ENCODE data around the gene EXOSC2.
A peak's percentile ranks its signal among the peaks of the same experiment; 100 is the strongest.
"Not testable (repeated sequence)": the region's sequence is repeated elsewhere in the genome, so short reads cannot be mapped to it uniquely, and the experiment has no call there.

Gene EXOSC2

DNA sequence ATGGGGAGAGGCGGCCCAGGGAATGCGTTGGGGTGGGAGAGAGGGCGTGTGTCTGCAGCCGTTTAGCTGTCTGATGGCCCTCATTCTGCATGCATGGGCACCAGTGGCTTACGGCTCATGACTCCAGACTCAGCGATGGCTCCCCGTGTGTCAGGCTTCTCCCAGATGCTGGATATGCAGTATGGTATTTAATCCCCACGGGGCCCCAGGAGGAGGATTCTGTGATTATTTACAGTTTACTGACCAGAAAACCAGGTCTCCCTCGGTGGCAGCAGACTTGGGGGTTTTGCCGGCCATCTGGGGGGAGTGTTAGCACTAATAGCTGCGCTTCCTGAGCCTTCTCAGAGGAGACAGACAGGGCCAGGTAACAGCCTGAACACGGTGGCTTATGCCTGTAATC, 24.9 kb upstream of the EXOSC2 start:
- DNase-seq: no peak

DNA sequence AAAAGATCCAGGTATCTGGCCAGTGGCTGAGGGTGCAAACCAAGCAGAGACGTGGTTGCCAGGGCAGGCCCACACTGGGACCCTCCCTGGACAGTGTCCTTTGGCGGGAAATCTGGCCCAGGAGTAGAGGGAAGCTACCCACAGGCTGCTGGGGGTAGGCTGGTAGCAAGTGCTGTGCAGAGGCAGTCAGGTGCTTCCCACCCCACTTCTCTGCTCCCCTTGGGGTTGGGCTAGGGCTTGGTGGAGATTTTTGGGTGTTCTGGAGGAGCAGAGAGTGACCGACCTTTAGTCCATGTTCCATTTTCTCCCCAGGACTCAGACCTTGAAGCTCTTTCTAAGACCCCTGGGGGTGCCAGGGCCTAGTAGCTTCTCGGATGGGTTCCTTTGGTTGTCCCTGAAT, 23.6 kb upstream of the EXOSC2 start:
- no peak for DNase-seq

DNA sequence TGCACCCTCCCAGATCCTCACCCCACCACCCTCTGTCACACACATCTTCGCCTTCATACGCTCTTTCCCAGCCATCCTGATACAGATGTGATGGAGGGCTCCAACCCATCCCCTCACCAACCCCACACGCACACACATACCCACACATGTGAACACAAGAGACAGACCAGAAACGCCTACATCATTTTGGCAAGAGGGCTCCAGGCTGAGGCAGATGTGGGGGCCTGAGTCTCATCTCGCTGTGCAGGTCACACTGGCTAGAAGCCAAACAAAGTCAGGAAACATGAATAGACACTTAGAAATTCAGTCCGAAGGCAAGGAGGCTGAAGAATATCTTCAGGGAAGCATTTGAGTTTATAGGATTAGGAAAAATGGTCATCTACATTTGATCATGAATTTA, 22.9 kb upstream of the EXOSC2 start:
- DNase-seq: no peak

DNA sequence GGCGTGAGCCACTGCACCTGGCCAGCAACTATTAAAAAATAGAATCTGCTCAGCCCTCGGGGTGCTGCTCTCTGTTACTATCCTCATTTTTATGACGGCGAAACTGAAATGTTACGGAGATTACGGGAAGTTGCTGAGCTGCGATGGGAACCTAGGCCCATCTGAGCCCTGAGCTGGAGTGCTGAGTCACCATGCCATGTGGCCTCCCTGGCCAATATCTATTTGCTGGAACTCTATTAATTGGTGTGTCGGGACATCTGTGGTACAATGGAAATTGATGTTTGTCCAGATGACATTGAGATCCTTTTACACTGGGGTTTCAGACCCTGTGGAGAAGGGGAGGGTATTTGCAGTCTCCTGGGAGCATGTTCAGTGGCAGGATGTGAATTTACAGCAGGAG, 21.1 kb upstream of the EXOSC2 start:
- no peak for DNase-seq

DNA sequence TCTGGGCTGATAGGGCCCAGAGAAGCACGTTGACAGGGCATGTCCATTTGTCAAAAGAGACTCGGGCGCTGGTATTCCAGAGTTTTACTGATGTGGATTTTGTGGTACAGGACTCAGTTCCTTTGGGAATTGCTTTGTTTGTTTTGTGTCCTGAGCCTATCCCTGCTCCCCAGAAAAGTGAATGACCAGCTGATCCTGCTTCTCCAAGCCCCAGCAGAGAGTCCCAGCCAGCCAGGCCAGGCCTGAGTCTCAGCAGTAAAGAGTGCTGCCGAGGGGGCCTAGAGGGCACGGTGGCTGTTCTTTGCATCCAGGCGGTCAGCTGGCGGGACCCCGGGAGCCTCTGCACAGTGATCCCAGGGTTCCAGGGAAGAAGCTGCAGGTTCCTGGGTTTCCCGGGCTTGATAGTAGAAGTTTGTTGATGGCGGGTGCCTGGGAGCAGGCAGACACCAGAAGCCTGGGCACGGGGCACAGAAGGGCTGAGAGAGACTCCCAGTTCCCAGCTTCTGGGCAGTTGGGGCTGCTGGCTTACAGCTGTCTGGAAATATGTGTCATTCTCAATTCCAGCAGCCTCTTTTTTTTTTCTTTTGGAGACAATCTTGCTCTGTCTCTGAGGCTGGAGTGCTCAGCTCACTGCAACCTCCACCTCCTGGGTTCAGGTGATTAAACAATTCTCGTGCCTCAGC, 20.5 kb upstream of the EXOSC2 start:
- DNase-seq: no peak

DNA sequence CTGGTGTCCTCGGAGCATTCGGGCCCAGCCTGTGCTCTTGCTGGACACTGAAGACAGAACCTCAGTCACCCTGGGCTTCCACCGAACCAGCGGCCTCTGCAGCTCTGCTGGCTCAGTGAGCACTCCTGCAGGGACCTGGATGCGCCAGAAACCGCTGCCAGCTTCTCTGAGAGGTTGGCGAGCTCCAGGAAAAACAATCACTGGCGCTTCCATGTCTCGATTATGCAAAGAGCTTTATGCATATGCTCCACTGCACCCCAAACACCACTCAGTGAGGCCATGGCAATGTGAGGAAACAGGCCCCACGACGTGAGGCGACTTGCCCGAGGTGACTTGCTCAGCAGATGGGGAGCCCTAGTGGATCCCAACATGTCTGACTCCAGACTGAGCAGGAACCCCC, 18.2 kb upstream of the EXOSC2 start:
- no peak for DNase-seq

DNA sequence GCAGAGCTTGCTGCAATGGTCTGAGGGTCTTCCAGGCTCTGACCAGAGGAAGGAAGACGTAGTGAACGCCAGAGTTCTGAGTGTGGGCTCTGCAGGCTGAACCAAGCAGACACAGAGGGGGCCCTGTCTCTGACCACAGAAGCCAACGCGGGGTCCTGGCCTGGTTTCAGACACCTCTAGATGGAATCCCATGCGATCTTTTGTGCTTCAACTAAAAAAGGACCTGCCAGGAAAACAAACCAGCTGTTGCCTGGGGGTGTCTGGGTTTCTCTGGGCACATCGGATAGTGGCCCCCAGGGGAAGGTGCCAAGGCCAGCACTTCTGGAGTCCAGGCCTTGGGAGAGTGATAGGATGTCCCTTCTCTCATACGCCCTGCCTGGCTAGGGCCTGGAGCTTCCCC, 16.3 kb upstream of the EXOSC2 start:
- no peak for DNase-seq

DNA sequence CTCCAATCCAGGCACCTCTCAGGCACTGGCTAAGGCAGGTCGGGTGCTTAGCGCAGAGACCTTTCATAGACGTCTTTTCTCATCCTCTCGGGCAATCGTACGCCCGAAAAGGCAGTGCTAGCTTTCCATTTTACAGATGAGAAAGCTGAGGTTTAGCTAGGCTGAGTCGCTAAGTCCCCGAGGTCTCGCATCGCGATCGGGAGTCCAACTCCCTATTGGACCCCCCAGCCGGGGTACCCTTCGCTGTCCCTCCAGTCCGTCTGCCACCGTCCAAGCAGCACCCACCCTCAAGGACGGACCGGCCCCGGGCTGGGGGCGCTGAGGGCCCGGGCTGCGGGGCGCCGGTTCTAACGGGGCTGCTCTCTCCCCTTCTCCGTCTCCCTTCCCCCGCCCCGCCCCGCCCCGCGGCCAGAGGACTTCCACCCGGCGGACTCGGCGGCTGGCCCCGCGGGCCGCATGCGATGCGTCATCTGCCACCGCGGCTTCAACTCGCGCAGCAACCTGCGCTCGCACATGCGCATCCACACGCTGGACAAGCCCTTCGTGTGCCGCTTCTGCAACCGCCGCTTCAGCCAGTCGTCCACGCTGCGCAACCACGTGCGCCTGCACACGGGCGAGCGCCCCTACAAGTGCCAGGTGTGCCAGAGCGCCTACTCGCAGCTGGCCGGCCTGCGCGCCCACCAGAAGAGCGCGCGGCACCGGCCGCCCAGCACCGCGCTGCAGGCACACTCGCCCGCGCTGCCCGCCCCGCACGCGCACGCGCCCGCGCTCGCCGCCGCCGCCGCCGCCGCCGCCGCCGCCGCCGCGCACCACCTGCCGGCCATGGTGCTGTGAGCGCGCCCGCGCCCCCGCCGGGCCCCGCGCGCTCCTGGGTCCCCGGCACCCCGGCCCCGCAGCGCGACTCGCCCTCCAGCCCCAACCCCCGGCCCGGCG, 12.5 kb upstream of the EXOSC2 start:
- peak; percentile 58 to 75 for DNase-seq

DNA sequence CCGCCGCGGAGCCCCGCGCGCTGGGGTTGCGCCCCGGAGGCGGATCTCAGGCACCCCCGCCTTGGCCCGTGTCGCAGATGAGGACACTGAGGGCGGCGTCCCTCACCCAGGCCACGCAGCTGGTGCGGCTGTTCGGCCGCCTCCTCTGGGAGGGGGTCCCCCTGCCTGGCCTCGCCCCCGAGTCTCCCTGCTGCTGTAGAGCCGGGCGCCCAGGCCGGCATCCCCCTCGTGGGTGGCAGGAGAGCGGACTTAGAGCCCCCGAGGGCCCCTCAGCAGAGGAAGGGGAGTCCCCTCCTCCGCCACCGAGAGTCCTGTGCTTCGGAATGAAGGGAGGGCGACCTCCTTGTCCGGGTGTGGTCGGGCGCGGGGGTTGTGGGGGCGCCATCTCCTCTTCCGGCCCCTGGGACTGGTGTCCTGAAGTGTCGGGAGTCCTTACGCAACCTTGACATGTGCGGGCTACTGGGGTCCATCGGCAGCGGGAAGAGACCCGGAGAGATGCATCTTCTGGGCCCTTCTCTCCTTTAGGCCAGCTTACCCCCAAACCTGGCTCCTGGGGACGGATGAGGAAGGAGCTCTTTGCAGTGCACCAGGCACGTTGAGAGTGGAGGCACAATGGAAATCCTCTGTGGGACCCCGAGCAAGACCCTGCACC, 11.7 kb upstream of the EXOSC2 start:
- peak in 1 of 2 donors; percentile 14 for DNase-seq

DNA sequence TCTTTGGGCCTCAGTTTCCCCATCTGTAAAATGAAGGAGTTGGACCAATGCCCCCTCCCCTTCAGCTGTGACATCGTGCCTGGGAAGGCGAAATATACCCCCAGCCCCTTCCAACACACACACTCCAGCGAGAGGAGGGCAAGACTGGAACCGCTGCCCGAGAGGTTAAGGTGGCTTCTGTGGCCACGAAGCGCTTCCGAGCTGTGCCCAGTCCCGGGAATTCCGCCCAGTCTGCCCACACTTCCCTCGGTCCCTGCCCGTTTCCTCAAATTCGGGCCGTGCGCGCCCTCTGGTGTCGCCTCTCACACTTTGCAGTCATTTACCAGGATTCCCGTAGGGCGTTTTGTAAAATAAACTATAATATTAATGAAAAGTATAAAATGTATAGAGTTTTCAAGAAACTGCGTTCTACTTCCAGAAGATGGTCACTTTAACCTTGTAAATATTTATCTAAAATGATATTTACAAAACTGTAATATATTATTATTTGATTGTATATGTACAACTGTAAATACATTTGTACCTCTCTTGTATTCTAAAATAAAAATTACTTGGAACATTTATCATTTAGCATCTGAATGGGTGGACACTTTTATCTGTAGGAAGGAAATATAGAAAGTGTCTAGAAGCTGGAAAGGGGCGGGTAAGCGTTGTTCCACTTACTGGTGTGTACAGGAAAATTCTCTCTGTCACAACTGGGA, 11.0 kb upstream of the EXOSC2 start:
- DNase-seq: peak; percentile 55 to 57

DNA sequence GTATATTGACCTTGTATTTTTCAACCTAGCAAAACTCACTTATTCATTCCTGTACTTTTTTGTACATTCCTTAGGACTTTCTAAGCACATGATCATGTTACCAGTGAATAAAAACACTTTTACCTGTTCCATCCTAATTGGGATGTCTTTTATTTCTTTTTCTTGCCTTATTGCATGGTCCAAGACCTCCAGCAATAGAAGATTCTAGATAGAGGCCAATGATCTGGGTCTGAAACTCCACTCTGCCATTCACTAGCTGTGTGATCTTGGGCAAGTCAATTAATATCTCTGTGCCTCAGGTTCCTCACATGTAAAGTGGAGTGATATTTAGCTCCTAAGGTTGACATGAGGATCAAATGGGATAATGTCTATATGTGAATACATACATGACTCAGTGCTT, 8.5 kb upstream of the EXOSC2 start:
- DNase-seq: no peak

DNA sequence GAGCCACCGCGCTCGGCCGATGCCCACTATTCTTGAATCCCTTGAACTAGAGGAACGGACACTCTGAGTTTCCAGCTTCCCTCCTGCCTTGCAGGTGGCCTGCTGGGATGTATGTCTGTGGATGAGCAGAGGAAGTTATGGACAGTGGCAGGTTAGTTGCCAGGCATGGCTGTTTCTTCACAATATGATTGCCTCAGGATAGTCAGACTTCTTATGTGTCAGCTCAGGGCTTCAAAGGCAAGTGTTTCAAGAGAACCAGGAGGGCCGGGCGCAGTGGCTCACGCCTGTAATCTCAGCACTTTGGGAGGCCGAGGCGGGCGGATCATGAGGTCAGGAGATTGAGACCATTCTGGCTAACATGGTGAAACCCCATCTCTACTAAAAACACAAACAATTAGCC, 7.6 kb upstream of the EXOSC2 start:
- DNase-seq: not testable (repeated sequence)

DNA sequence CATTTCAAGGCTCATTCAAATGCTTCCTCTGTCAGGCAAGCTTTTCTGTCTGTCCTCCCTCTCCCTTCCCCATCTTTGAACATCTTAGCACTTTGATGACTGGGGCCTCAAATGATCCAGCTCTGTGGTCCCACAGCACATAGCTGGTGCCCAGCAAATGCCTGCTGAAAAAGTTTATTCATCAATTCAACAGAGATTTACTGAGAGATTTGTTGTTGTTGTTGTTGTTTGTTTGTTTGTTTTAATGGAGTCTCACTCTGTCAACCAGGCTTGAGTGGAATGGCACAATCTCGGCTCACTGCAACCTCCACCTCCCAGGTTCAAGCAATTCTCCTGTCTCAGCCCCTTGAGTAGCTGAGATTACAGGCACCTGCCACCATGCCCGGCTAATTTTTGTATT, 6.0 kb upstream of the EXOSC2 start:
- DNase-seq: no peak

DNA sequence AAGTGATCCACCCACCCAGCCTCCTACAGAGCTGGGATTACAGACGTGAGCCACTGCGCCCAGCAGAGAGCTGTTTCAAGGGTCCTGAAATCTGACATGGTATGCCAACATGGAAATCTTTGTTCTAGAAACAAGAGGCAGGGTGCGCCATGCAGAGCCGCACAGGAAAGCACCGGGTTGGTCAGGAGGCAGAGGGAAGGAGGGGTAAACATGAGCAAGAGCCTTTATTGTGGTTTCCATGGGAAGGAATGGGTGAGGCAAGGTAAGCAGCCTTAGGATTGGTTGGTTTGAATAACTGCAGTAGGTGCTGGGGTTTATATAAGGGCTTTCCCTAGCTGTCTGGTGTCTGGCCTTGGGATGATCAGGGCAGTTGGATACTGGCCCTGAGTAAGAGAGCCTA, 5.5 kb upstream of the EXOSC2 start:
- DNase-seq: peak in 1 of 2 donors; percentile 46

DNA sequence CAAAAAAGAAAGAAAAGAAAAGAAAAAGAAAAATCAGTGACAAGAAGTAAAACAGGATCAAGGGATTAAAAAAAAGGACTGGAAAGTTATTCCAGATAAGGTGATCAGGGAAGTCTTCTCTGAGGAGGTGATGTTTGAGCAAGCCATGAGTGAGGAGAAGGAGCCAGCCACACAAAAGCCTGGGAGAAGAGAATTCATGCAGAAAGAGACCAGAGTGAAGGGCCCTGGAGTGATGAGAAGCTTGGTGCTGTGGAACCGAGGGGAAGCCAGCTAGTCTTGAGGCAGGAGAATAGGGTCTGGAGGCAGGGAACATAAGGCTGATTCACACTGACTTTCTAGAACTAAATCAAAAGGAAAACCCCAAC, 4.0 kb upstream of the EXOSC2 start:
- DNase-seq: no peak

DNA sequence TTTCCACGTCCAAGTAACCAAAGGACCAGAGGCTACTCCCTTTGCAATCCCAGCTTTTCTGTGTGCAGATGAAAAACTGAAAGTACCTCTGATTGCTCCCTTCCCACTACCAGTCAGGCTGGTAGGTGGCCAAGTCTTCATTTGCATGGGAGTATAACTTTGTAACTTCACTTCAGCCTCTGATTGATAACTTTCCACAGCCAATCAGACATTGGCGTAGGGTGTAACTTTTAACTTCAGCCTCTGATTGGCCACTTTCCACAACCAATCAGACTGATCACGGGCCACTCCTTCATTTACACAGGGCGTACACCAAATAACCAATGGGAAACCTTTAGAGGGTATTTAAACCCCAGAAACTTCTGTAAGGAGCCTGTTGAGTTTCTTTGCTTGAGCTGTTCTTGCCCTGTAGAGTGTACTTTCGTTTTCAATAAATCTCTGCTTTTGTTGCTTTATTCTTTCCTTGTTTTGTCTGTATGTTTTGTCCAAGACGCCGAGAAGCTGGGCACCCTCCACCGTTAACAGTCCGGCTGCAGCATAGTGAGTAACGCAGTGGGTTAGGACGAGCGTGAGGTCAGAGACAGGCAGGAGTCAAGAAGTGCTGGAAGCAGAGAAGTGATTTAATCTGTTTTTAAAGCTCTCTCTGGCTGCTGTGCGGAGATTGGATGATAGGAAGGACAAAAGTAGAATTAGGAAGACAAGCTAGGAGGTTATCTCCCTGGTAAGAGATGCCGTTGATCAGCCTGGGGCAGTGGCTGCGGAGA, 3.5 kb upstream of the EXOSC2 start:
- no peak for DNase-seq

DNA sequence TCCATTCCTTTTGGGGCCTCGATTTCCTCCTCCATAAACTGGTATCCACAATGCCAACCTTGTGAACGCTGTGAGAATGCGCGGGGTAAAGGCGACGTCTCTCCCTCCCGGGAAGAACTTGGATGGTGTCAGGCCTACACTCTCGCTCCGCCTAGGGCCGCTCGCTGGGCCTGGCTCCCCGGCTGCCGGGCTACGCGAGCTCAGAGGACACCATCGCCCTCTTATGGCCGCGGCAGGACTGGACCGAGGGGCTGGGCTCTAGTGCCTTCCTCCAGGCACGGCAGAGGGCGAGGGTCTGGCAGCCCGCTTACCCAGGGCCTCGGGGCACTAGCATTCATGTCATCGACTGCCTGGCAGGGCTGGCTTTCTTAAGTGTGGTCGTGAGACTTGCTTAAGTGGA, 1.3 kb upstream of the EXOSC2 start:
- no peak for DNase-seq

DNA sequence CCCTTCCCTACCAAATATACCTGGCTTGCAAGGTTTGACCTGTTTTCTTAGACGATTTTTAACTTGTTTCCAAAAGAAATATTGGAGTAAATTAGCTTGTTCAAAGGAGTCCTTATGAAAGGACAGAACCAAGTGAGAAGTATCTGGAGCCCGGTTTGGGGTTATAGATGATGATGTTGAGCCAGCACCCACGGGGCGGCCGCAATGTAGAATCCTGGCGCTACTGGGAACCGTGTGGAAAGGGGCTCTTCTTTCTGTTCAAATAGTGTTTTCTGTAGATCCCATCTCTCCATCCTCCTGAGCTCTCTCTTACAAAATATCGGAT, 517 bp upstream of the EXOSC2 start:
- DNase-seq: no peak

DNA sequence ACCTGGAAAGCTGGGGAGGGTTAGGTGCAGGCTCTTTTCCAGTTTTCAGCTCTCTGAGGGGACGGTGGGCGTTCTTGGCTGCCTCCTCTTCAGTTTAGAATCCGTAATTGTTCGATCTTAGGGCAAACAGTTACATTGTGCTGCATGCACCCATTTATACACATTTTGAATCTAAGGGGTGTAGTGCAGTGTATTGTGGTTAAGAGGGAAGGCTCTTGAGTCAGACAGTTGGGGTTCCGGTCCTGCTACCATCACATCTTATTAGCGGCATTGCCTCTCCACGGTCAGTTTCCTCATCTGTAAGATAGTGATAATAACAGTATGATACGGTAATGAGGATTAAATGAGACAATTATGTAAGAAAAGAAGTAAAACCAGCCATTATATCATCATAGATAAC, 625 bp downstream of the EXOSC2 start:
- DNase-seq: no peak

DNA sequence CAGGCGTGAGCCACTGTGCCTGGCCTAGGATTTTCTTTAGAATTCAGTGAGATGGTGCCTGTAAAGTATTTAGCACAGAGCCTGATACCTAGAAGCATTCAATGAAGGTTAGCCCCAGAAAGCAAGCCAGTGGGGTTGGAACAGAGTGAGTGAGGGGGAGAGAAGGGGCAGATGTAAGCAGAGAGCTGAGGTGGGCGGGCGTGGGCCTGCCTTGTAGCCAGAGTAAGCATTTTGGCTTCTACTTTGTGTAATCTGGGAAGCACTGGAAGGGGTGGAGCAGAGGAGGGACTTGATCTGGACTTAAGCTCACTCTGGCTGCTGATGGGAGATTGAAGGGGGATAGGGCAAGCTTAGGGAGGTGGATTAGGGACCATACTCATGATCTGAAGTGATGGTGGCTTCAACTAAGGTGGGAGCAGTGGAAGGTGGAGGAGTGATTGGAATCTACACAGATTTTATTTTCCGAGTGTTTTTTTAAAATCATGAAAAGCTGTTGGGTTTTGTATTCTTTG, 2.6 kb downstream of the EXOSC2 start:
- DNase-seq: no peak

DNA sequence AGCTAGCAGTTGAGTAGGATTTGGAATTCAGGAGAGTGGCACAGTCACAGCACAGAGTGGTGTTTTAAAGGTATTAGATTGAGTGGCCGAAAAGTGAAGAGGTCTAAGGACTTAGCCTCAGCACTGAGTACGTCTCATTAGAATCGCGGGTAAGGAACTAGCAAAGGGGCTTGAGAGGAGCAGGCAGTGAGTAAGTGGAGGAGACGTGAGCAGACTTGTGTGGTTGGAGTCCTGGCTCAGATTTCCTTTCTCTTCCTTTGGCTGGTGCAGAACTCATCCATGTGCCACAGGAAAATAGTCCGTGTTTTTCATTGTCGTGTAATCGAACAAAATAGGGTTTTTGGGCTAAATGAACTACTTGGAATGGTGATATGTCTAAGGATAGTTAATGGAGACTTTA, 3.4 kb downstream of the EXOSC2 start:
- DNase-seq: no peak

DNA sequence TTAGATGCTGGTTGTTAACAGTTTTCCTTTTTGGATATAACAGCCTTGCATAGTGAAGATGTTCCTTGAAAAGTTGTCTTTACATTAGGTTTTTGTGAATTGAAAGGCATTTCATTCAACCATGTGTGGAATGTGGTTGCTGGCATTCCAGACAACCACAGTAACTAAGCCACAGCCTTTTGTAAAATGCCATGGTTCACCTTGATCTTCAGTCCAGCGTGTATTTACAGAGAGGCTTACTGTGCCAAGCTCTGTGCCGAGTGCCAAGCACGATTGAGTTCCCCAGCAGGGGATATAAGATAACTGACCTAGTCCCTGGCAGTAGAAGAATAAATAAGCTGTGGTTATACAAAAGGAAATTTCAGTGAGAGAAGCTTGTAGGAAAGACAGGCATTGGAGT, 4.9 kb downstream of the EXOSC2 start:
- no peak for DNase-seq

DNA sequence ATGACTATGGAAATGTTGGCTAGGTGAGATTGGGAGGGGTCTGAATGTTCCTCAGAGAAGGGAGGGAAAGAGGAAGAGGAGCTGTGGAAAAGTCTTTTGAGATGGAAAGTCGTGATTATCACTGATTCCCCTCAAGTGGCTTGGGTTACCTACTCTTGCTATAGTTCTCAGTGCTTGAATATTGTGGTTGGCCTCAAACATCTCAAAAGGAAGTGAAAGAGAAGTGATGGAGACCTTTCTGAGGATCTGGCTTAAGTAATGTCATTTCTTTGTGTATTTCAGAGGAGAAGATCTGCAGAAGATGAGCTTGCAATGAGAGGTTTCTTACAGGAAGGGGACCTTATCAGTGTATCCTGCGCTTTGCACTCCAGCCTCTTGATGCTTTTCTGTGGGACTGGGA, 5.5 kb downstream of the EXOSC2 start:
- no peak for DNase-seq

Measured in CD4-positive, alpha-beta T cell treated with Interleukin-4 for 1 hour (primary cell).